Osteoblast (primary cell): ENCODE measurements around the gene PRG3. TPM values are rescaled to one million over a fixed set of nuclear protein-coding genes. Genes with fewer than 3 reads are reported as not detected.

Source experiments
- DNase-seq: peaks from one replicate; pipeline ENCODE4 v3.0.0; 2011; ENCODE audit warnings: low spot score, mixed read lengths; ENCODE audit not compliant: insufficient read length; ENCODE audit errors: missing footprints
- H2AFZ ChIP-seq: 2 replicates; pipeline ENCODE4 v1.6.0; 2011; ENCODE audit warnings: mild to moderate bottlenecking, low read length
- H3K27ac ChIP-seq: 2 replicates; pipeline ENCODE4 v1.5.1; 2011; ENCODE audit warnings: mild to moderate bottlenecking, low read depth, low read length, moderate library complexity
- H3K27me3 ChIP-seq: 2 replicates; pipeline ENCODE4 v1.6.0; 2012; ENCODE audit warnings: mild to moderate bottlenecking, control low read depth, inconsistent platforms, low read length, moderate library complexity; ENCODE audit not compliant: insufficient read depth
- H3K36me3 ChIP-seq: 2 replicates; pipeline ENCODE4 v1.5.1; 2011; ENCODE audit warnings: mild to moderate bottlenecking, low read length, control low read depth, moderate library complexity; ENCODE audit not compliant: insufficient read depth
- H3K4me1 ChIP-seq: 2 replicates; pipeline ENCODE4 v1.5.1; 2011; ENCODE audit warnings: mild to moderate bottlenecking, low read length, control low read depth, moderate library complexity; ENCODE audit not compliant: insufficient read depth
- H3K4me2 ChIP-seq: 2 replicates; pipeline ENCODE4 v1.6.0; 2011; ENCODE audit warnings: mild to moderate bottlenecking, low read length; ENCODE audit not compliant: insufficient read depth
- H3K4me3 ChIP-seq: fragments of 200-600 bp; sonication (generic); 3 replicates; pipeline ENCODE4 v1.5.1; 2012; ENCODE audit warnings: mild to moderate bottlenecking, low read length, inconsistent platforms; ENCODE audit not compliant: insufficient read depth
- H3K79me2 ChIP-seq: 2 replicates; pipeline ENCODE4 v1.6.0; 2012; ENCODE audit warnings: mild to moderate bottlenecking, low read length, control low read depth, inconsistent platforms; ENCODE audit not compliant: insufficient read depth
- H3K9me3 ChIP-seq: 2 replicates; pipeline ENCODE4 v1.5.1; 2011; ENCODE audit warnings: low read depth, low read length, control low read depth
- H4K20me1 ChIP-seq: 2 replicates; pipeline ENCODE4 v1.6.0; 2012; ENCODE audit warnings: mild to moderate bottlenecking, low read length, control low read depth; ENCODE audit not compliant: insufficient read depth
- total RNA-seq: library from RNA; depleted of rRNA; stranded (reverse); fragments of >200 nt; gene quantifications from 2 replicates; pipeline ENCODE4 v1.2.3, GENCODE V29; 2012
- TF ChIP-seq, protein P1 (sequence below): IDR thresholded peaks from 2 replicates; pipeline ENCODE4 v1.5.1; 2011; ENCODE audit warnings: mild to moderate bottlenecking, low read depth, low read length, moderate library complexity; ENCODE audit errors: extremely low read depth

The PRG3 gene
- total RNA-seq, 1 donor: not detected

DNA sequence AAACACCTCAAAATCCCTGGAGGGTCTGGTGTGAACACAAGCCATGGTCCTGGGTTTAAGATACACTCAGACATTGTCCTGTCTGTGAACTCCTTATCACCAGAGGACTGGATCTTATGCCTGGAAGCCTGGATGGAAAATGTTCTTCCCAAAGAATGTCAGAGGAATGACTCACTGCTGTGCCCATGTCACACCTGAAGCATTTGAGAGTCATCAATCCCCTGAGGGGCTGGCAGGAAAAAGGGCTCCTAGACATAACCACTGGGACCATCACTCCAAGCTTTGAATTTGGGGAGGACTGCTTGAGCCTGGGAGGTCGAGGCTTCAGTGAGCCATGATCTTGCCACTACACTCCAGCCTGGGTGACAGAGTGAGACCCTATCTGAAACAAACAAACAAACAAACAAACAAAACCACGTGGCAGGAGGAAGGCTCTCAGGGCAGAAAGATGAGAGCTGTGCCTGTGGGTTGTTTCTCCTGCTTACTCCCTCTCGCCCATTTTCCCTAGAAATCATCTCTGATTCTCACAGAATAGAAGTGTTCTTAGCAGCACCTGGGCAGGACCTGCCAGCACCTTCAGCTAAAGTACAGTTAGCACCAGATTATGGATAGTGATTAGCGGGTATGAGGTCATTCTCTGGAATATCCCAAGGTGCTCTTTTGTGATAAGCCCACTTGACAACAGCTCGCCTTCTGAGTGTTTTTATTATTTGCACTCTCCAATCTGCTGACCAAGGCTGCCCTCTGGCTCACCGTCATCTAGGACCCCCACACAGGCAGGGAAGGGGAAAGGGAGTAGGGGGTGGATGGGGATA is 21.4 kb upstream of the PRG3 start:
- H2AFZ ChIP-seq: no peak overlapping the region
- peaks cover 3% of the 10 kb centered on the region for H3K4me1 ChIP-seq
- H3K36me3 ChIP-seq: peaks cover 4% of the 10 kb centered on the region
- H3K79me2 ChIP-seq: no peaks in the 10 kb centered on the region
- H4K20me1 ChIP-seq: no peaks in the 10 kb centered on the region
- H3K4me2 ChIP-seq: no peak overlapping the region
- H3K27ac ChIP-seq: no peak overlapping the region
- TF ChIP-seq, protein P1, sequence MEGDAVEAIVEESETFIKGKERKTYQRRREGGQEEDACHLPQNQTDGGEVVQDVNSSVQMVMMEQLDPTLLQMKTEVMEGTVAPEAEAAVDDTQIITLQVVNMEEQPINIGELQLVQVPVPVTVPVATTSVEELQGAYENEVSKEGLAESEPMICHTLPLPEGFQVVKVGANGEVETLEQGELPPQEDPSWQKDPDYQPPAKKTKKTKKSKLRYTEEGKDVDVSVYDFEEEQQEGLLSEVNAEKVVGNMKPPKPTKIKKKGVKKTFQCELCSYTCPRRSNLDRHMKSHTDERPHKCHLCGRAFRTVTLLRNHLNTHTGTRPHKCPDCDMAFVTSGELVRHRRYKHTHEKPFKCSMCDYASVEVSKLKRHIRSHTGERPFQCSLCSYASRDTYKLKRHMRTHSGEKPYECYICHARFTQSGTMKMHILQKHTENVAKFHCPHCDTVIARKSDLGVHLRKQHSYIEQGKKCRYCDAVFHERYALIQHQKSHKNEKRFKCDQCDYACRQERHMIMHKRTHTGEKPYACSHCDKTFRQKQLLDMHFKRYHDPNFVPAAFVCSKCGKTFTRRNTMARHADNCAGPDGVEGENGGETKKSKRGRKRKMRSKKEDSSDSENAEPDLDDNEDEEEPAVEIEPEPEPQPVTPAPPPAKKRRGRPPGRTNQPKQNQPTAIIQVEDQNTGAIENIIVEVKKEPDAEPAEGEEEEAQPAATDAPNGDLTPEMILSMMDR: no peak
- H3K4me3 ChIP-seq: no peak overlapping the region
- DNase-seq: no peak
- H3K27me3 ChIP-seq: peaks cover 5% of the 10 kb centered on the region
- H3K9me3 ChIP-seq: no peaks in the 10 kb centered on the region

DNA sequence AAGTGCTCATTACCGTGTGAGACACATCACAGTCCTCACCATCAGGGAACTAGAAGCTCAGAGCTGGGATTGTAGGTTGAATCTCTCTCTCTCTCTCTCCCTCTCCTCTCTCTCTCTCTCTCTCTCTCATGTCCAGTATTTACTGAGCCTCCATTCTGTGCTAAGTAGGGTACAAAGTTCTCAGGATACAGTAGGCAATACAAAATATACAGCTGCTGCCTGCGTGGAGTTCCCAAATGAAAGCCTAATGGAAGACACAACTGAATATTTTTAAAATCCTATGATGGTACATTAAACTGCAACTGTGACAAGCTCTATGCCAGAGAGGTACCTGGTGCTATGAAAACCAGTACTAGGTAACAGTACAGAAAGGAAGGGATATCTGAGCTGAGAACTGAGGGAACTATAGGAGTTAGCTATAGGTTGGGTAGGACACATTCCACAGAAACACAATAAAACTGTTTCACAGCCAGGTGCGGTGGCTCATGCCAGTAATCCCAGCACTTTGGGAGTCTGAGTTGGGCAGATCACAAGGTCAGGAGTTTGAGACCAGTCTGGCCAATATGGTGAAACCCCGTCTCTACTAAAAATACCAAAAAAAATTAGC is 19.1 kb upstream of the PRG3 start:
- Histone ChIP-seq H3K4me2 (no peak overlapping the region), H3K79me2 (no peaks in the 10 kb centered on the region), H4K20me1 (no peaks in the 10 kb centered on the region), H3K36me3 (no peaks in the 10 kb centered on the region), H2AFZ (no peak overlapping the region), H3K9me3 (no peaks in the 10 kb centered on the region), H3K27me3 (peaks cover 5% of the 10 kb centered on the region), H3K4me3 (no peak overlapping the region), H3K27ac (no peak overlapping the region), H3K4me1 (no peaks in the 10 kb centered on the region)
- TF ChIP-seq, protein P1: no peak
- DNase-seq: no peak

DNA sequence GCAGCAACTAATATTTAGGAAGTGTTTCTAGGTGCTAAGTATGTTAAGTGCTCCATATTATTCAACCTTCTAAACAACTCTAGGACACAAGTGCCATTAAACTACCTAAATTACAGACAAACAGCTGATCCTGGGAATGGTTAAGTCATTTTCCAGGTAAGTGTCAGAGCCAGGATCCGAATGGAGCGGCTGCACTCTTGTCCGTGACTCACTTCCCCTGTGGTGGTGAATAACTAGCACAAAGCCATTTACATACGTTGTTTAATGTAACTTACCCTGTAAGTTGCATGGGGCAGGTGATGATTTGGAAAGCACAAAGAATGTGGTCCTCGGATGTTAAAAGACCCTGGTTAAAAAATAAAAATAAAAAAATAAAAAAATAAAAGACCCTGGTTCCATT is 18.3 kb upstream of the PRG3 start:
- Histone ChIP-seq H3K4me3 (no peak overlapping the region), H2AFZ (no peak overlapping the region), H3K4me1 (no peaks in the 10 kb centered on the region), H3K27me3 (peaks cover 5% of the 10 kb centered on the region), H3K9me3 (no peaks in the 10 kb centered on the region), H4K20me1 (no peaks in the 10 kb centered on the region), H3K4me2 (no peak overlapping the region), H3K79me2 (no peaks in the 10 kb centered on the region), H3K36me3 (no peaks in the 10 kb centered on the region), H3K27ac (no peak overlapping the region)
- DNase-seq: no peak
- TF ChIP-seq, protein P1: no peak

DNA sequence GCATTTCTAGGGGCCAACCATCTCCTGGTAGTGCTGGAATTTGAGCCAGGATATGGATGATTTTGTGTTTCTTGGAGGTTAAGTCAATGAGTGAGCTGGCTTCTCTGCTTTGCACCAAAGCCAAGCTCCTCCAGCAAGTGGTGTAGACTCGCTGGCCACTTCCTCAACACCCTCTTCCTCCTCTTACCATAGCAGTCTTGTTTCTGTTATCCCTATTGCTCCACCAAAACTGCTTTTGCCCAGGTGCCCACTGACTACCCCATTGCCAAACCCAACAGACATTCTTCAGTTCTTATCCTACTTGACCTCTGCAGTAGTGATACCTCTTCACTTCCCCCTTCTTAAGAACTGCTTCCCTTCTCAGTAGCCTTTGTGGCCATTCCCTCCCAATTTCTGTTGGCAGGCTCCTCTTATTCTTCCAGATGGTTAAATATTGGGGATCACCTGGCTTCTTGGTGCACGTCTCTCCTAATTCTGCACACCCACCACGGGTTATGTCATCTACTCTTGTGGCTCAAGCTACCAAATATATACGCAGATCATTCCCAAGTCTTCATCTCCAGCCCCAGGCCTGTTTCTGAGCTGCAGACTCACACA is 16.5 kb upstream of the PRG3 start:
- no peaks in the 10 kb centered on the region for H3K9me3 ChIP-seq
- H3K36me3 ChIP-seq: no peaks in the 10 kb centered on the region
- no peaks in the 10 kb centered on the region for H3K4me1 ChIP-seq
- TF ChIP-seq, protein P1: no peak
- no peak overlapping the region for H2AFZ ChIP-seq
- no peak overlapping the region for H3K27ac ChIP-seq
- H3K4me3 ChIP-seq: no peak overlapping the region
- no peak overlapping the region for H3K4me2 ChIP-seq
- H3K79me2 ChIP-seq: no peaks in the 10 kb centered on the region
- H3K27me3 ChIP-seq: peaks cover 8% of the 10 kb centered on the region
- DNase-seq: no peak
- no peaks in the 10 kb centered on the region for H4K20me1 ChIP-seq
